Skeletal muscle cell (primary cell): ENCODE measurements around the gene CMIP.
A peak's percentile ranks its signal among the peaks of the same experiment; 100 is the strongest.
"Not testable (repeated sequence)": the region's sequence is repeated elsewhere in the genome, so short reads cannot be mapped to it uniquely, and the experiment has no call there.

ENCODE experiments used
- DNase-seq: peaks from one replicate; pipeline ENCODE4 v3.0.0-alpha.2; 2010; ENCODE audit warnings: low read depth
- H3K4me3 ChIP-seq: 2 replicates; pipeline ENCODE4 v1.5.1; 2011; ENCODE audit warnings: low read depth, mild to moderate bottlenecking, control low read depth, low read length, moderate library complexity

CMIP gene

GRCh38 chr16:81676883-81677737 is 232.5 kb downstream of the CMIP start:
- no peak overlapping the region for H3K4me3 ChIP-seq
- DNase-seq = no peak

- no peak overlapping the region for H3K4me3 ChIP-seq
These were observed 233.9 kb downstream of the CMIP start for GRCh38 chr16:81678326-81679095.

DNA sequence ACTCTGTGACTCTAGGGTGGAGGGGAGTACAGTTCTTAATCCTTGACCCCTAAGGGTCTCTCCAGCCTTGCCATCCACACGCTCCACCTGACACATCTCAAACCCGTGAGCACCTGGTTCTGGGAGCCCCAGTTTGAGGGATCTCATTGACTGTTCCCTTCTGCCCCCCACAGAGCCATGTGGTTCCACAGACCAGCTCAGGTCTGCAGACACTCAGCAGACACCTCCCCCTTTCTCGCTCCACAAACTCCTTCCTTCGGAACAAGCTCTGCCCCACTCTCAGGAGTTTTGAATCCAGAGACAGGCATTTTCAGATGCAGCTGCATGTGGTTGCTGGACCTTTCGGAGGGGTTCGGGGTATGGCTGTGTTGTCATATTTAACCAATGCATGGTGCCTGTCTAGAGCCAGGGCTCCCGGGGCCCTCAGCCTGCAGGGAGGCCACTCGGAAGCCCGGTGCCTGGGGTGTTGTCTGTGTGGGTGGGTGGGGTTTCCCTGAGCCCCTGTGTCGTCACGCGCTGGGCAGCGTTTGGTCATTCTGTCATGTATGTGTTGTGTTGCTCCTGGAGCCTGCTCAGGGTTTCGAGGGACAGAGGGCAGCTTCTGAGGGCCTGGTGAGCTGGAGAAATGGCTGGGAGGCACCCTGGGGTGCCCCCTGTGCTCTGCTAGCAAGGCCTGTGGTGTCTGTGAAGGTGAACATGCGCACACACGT is 235.3 kb downstream of the CMIP start:
- H3K4me3 ChIP-seq = no peak overlapping the region
- no peak for DNase-seq

More at GRCh38 chr16:81678326-81679095, 233.9 kb downstream of the CMIP start:
- no peak for DNase-seq

GRCh38 chr16:81680444-81681275 is 236.1 kb downstream of the CMIP start:
- DNase-seq = no peak
- no peak overlapping the region for H3K4me3 ChIP-seq

GRCh38 chr16:81681311-81681710 is 236.7 kb downstream of the CMIP start:
- no peak overlapping the region for H3K4me3 ChIP-seq
- DNase-seq = no peak

DNA sequence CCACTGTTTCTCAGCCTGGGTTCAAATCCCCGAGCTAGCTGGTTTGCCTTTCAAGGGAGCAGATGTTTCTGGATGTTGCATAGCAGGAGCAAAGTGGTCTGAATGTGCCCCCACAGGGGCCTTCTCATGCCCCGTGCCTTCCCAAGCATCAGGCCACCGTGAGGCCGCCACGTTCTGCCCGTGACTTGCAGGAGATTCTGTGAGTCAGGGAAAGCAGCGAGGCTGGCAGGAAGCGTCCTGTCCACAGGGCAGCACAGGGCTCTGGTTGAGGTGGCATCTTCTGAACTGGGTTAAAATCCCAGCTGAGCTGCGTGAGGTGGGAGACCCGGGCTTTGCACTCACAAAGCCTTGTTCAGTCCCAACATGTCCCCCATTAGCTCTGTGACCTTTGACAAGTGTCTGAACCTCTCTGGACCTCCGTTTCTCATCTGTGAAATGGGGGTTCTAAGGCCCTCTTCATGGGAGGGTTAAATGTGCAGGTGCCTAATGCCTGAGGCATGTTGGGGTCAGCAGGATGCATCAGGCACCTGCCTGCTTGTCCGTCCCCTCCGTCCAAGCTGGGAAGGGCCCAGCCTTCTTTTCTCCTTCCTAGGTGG is 239.7 kb downstream of the CMIP start:
- H3K4me3 ChIP-seq = no peak overlapping the region
- DNase-seq = no peak

- no peak for DNase-seq
- no peak overlapping the region for H3K4me3 ChIP-seq
These were observed 240.3 kb downstream of the CMIP start for GRCh38 chr16:81684901-81685300.

DNA sequence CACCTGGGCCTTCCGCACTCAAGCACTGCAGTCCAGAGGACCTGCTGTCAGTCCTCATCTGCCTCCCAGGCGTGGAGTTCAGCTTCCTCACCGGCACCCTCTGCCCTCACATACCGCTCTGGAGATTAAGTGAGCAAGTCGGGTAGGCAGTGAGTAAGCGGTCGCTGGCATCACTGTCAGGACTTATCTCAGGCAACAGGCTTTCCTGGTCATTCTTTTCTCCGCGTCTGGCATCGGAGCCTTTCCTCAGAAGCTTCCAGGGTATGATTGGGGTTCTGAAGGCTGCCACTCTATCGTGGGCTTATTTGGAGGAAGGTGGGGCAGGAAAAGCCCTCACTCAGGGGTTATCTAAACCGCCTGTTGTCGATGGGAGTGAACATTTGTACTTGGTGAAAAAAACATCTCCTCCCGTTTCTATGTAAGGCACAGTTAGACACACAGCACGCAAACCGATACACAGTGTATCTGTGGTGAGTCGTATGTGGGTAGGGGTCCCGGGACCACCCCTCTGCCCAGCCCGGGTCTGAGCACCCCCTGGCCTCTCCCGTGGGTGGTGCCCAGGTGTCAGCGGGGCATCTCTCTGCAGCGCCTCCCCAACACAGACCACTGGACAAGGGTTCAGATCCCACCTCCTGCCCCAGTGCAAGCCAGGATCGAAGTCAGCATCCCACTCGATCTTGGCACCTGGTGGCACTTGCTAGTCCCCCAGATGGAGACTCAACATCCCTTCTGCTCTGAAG is 242.0 kb downstream of the CMIP start:
- DNase-seq = no peak
- no peak overlapping the region for H3K4me3 ChIP-seq

GRCh38 chr16:81687131-81687456 is 242.5 kb downstream of the CMIP start:
- DNase-seq = no peak
- no peak overlapping the region for H3K4me3 ChIP-seq

DNA sequence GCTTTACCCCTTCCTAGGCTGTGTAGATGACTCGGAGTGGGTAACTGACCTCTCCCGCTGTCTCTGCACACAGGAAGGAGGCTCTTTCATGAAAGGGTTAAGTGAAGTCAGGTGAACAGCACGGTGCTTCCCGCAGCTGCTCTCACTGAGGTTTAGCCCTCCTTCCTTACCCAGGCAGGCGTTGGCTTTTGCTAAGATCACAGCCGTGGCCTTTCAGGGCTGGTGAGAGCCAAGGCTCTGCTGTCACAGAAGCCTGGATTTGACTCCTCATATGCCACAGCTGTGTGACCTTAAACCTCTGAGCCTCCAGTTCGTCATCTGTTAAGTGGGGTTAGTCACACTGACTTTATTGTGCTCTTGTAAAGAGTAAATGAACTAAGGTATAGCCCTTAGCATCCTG is 243.6 kb downstream of the CMIP start:
- DNase-seq = no peak
- no peak overlapping the region for H3K4me3 ChIP-seq

- H3K4me3 ChIP-seq, DNase-seq: not testable (repeated sequence)
These were observed 244.2 kb downstream of the CMIP start for GRCh38 chr16:81688839-81689238.

- H3K4me3 ChIP-seq = no peak overlapping the region
- DNase-seq = no peak
These were observed 247.4 kb downstream of the CMIP start for GRCh38 chr16:81692021-81692420.

DNA sequence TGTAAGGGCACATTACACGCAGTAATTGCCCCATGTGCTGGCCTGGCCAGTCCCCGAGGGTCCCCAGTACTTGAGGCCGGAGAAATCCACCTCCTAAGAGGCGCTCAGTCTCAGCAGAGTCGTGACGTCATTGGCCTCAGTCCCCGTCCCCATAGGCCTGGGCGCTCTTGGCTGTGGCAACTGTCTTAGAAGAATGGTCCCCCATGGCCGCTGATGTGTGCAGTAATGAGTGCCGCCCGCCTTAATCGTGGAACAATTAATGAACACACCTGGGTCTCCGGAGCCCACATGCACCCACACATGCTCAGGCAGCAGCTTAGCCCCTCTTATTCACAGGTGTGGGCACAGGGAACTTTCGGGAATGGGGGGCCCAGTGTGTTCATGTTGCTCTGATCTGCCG is 248.0 kb downstream of the CMIP start:
- no peak overlapping the region for H3K4me3 ChIP-seq
- DNase-seq = no peak

DNA sequence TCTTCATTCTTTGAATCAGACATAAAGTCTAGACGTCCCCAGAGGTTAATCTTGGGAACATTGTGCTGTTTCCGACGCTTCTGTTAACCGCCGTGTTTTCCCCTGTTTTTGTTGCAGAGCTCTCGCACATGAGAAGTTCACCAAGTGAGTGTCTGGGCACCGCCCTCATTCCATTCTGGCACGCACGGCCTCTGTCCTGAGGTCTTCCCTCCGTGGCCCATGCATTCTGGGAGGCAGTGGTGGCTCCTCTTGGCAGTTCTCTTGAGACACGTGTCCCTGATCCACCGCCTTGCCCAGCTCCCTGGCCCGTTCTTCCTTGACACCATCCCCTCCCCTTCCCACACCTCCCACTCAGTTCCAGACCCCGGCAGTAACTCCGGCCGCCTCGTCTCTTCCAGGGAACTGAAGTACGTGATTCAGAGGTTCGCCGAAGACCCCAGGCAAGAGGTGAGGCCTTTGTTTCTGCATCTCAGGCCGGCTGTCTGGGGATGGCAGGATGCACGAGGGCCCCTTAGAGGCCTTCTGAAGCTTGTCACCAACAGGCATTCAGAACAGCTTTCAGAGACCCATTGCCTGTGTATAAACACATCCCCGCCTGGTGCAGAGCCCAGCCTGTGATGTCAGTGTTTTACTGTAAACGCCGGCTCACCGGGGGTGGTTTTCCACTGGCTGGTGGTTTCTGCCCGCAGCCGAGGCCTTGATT is 248.6 kb downstream of the CMIP start:
- DNase-seq = no peak
- H3K4me3 ChIP-seq = no peak overlapping the region

- no peak for DNase-seq
These were observed 249.2 kb downstream of the CMIP start for GRCh38 chr16:81693744-81694303.

GRCh38 chr16:81694494-81695280 is 250.1 kb downstream of the CMIP start:
- peak; percentile 27 for DNase-seq
- no peak overlapping the region for H3K4me3 ChIP-seq

More at GRCh38 chr16:81693744-81694303, 249.2 kb downstream of the CMIP start:
- H3K4me3 ChIP-seq = no peak overlapping the region
